SHP77 treated with DMSO at 0.1 percent for 48 hours (cell line): Measurements from ENCODE around the gene TMED6.
"Not testable (repeated sequence)": the region's sequence is repeated elsewhere in the genome, so short reads cannot be mapped to it uniquely, and the experiment has no call there.

Experiments used
- DNase-seq: peaks from one replicate; lab custom pipeline; 2025; lab: John Stamatoyannopoulos, UW

TMED6 gene

GRCh38 chr16:69360070-69360469 is 8.5 kb upstream of the TMED6 start:
- not testable (repeated sequence) for DNase-seq

- DNase-seq = no peak
Observed at GRCh38 chr16:69350536-69351133, 951 bp downstream of the TMED6 start.

GRCh38 chr16:69349536-69349935 is 2.0 kb downstream of the TMED6 start:
- DNase-seq = no peak

GRCh38 chr16:69348222-69348621 is 3.4 kb downstream of the TMED6 start:
- DNase-seq = no peak

- DNase-seq = no peak
Observed at GRCh38 chr16:69346683-69347082, 4.9 kb downstream of the TMED6 start.

GRCh38 chr16:69345923-69346322 is 5.7 kb downstream of the TMED6 start:
- DNase-seq = no peak

GRCh38 chr16:69344171-69344570 is 7.4 kb downstream of the TMED6 start:
- no peak for DNase-seq

GRCh38 chr16:69340095-69340644 is 11.4 kb downstream of the TMED6 start:
- DNase-seq = no peak

GRCh38 chr16:69339289-69340094 is 12.1 kb downstream of the TMED6 start, which contains the start of the genes COG8 and NIP7:
TSS of gene COG8 (minus strand) at chr16:69339564. CDS start at chr16:69339552, 12 bp downstream.
TSS of gene NIP7 (plus strand) at chr16:69339772. CDS start at chr16:69339830, 58 bp downstream.
- DNase-seq = peak; percentile 99

- DNase-seq = no peak
Observed at GRCh38 chr16:69338557-69339288, 12.9 kb downstream of the TMED6 start.

- DNase-seq = no peak
Observed at GRCh38 chr16:69334696-69335095, 16.9 kb downstream of the TMED6 start.

GRCh38 chr16:69330286-69331109 is 21.1 kb downstream of the TMED6 start, which contains the start of gene PDF:
TSS of gene PDF (minus strand) at chr16:69330588. CDS start at chr16:69330570, 18 bp downstream.
- DNase-seq = peak; percentile 72

GRCh38 chr16:69329369-69330285 is 22.0 kb downstream of the TMED6 start:
- DNase-seq = no peak

- no peak for DNase-seq
Observed at GRCh38 chr16:69328854-69329316, 22.7 kb downstream of the TMED6 start.

- DNase-seq = no peak
Observed at GRCh38 chr16:69327585-69328310, 23.8 kb downstream of the TMED6 start.

- DNase-seq = no peak
Observed at GRCh38 chr16:69326172-69326873, 25.3 kb downstream of the TMED6 start.

- no peak for DNase-seq
Observed at GRCh38 chr16:69325784-69326171, 25.8 kb downstream of the TMED6 start.

- DNase-seq = no peak
Observed at GRCh38 chr16:69324585-69325253, 26.9 kb downstream of the TMED6 start.
